H1 (cell line): ENCODE results near the gene HMGCS2. TPM values are rescaled to one million over a fixed set of nuclear protein-coding genes. Genes with fewer than 3 reads are reported as not detected.

ENCODE experiments used
- CTCF ChIA-PET: fragments of 300-600 bp; sonication (Branson Sonifier 250); formaldehyde crosslinking; loops from one replicate; lab custom pipeline; 2021; ENCODE audit not compliant: partially characterized antibody; lab: Charles Lee
- POLR2A ChIA-PET: fragments of 300-600 bp; sonication (Branson Sonifier 250); formaldehyde crosslinking; loops from one replicate; lab custom pipeline; 2021; ENCODE audit warnings: inconsistent platforms; ENCODE audit not compliant: partially characterized antibody; lab: Charles Lee
- DNase-seq, 2 experiments: peaks; one replicate each; pipeline versions ENCODE4 v3.0.0 to v3.0.0-alpha.2; 2010 to 2022; ENCODE audit warnings: low spot score in 2 of 2, low read depth in 1 of 2, mixed read lengths in 1 of 2
- FAIRE-seq: peaks from 2 replicates; lab custom pipeline; 2011; peaks lifted over from hg19 to GRCh38; lab: Jason Lieb, UNC
- H2AFZ ChIP-seq: 2 replicates; pipeline ENCODE4 v1.8.1; 2012; ENCODE audit warnings: low read length, inconsistent platforms
- H2AK5ac ChIP-seq: 2 replicates; pipeline ENCODE4 v1.6.1; 2013; ENCODE audit warnings: low read depth, low read length
- H2BK120ac ChIP-seq: replicated peaks from 2 replicates; pipeline ENCODE3; 2013; ENCODE audit warnings: low read depth, low read length, inconsistent platforms
- H2BK12ac ChIP-seq: 2 replicates; pipeline ENCODE4 v1.6.1; 2013; ENCODE audit warnings: low read depth, low read length
- H2BK15ac ChIP-seq: 2 replicates; pipeline ENCODE4 v1.6.1; 2013; ENCODE audit warnings: low read length
- H2BK20ac ChIP-seq: 2 replicates; pipeline ENCODE4 v1.6.1; 2013; ENCODE audit warnings: low read length
- H2BK5ac ChIP-seq: 2 replicates; pipeline ENCODE4 v1.6.1; 2013; ENCODE audit warnings: low read depth, low read length
- H3K14ac ChIP-seq: 2 replicates; pipeline ENCODE4 v1.6.1; 2013; ENCODE audit warnings: inconsistent platforms; ENCODE audit not compliant: insufficient read length
- H3K18ac ChIP-seq: 2 replicates; pipeline ENCODE4 v1.6.1; 2013; ENCODE audit warnings: low read length; ENCODE audit errors: extremely low read depth
- H3K23ac ChIP-seq: 2 replicates; pipeline ENCODE4 v1.6.1; 2013; ENCODE audit warnings: inconsistent platforms; ENCODE audit not compliant: insufficient read length
- H3K23me2 ChIP-seq: 2 replicates; pipeline ENCODE4 v1.6.1; 2013; ENCODE audit warnings: low read depth, low read length
- H3K27ac ChIP-seq: 2 replicates; pipeline ENCODE4 v1.6.1; 2011; ENCODE audit warnings: low read depth, low read length, inconsistent platforms
- H3K27me3 ChIP-seq, 4 experiments: replicated peaks in 1 of 4; 1 replicate in 1 of 4; 2 replicates in 3 of 4; pipeline versions ENCODE4 v1.6.1 to v1.8.1; 2011 to 2013; ENCODE audit warnings: low read length in 3 of 4, mild to moderate bottlenecking in 3 of 4, inconsistent platforms in 2 of 4, mixed read lengths in 2 of 4, moderate library complexity in 1 of 4; ENCODE audit not compliant: control insufficient read depth in 3 of 4, insufficient read depth in 3 of 4; ENCODE audit errors: extremely low read depth in 1 of 4
- H3K36me3 ChIP-seq, 4 experiments: 2 replicates each; pipeline versions ENCODE4 v1.6.1 to v1.8.1; 2011 to 2013; ENCODE audit warnings: mild to moderate bottlenecking in 4 of 4, low read length in 3 of 4, moderate library complexity in 2 of 4, control low read depth in 1 of 4, inconsistent platforms in 1 of 4; ENCODE audit not compliant: insufficient read depth in 4 of 4, control insufficient read depth in 2 of 4
- H3K4ac ChIP-seq: replicated peaks from 2 replicates; pipeline ENCODE3; 2013; ENCODE audit warnings: low read length, low read depth, mixed read lengths, inconsistent platforms; ENCODE audit not compliant: insufficient read length
- H3K4me1 ChIP-seq, 4 experiments: replicated peaks in 1 of 4; 1 replicate in 1 of 4; 2 replicates in 3 of 4; pipeline versions ENCODE4 v1.6.1 to v1.8.1; 2011 to 2013; ENCODE audit warnings: low read length in 3 of 4, inconsistent platforms in 2 of 4, mixed read lengths in 1 of 4; ENCODE audit not compliant: insufficient read depth in 4 of 4, control insufficient read depth in 3 of 4
- H3K4me2 ChIP-seq, 2 experiments: 2 replicates each; pipeline versions ENCODE4 v1.6.1 to v1.8.1; 2011 to 2013; ENCODE audit warnings: low read depth in 2 of 2, low read length in 2 of 2, control low read depth in 1 of 2, inconsistent platforms in 1 of 2, mild to moderate bottlenecking in 1 of 2; ENCODE audit not compliant: insufficient read depth in 1 of 2
- H3K4me3 ChIP-seq, 4 experiments: fragments of 200-600, 300-600 bp in 1 of 4; sonication (generic), shearing (Covaris generic), sonication (Bioruptor Twin) in 1 of 4; 2 replicates each; pipeline versions ENCODE4 v1.5.1 to v1.8.1; 2011 to 2016; ENCODE audit warnings: low read length in 4 of 4, low read depth in 3 of 4, control low read depth in 2 of 4, inconsistent platforms in 2 of 4, mild to moderate bottlenecking in 2 of 4, mixed read lengths in 1 of 4, moderate library complexity in 1 of 4; ENCODE audit not compliant: insufficient read depth in 2 of 4; ENCODE audit errors: extremely low read depth in 1 of 4
- H3K56ac ChIP-seq: replicated peaks from 2 replicates; pipeline ENCODE3; 2013; ENCODE audit warnings: low read depth, mild to moderate bottlenecking, mixed read lengths, low read length, inconsistent platforms; ENCODE audit not compliant: insufficient read length
- H3K79me1 ChIP-seq: 2 replicates; pipeline ENCODE4 v1.6.1; 2013; ENCODE audit warnings: low read depth, low read length, control low read depth
- H3K79me2 ChIP-seq, 2 experiments: 2 replicates each; pipeline versions ENCODE4 v1.6.1 to v1.8.1; 2012 to 2013; ENCODE audit warnings: low read length in 2 of 2, mild to moderate bottlenecking in 2 of 2, inconsistent platforms in 1 of 2; ENCODE audit not compliant: insufficient read depth in 2 of 2, control insufficient read depth in 1 of 2
- H3K9ac ChIP-seq, 4 experiments: replicated peaks in 1 of 4; 1 replicate in 1 of 4; 2 replicates in 3 of 4; pipeline versions ENCODE4 v1.6.1 to v1.8.1; 2011 to 2013; ENCODE audit warnings: low read depth in 3 of 4, low read length in 3 of 4, control low read depth in 2 of 4, mild to moderate bottlenecking in 2 of 4, moderate library complexity in 2 of 4, inconsistent platforms in 1 of 4; ENCODE audit errors: extremely low read depth in 1 of 4
- H3K9me3 ChIP-seq, 2 experiments: 2 replicates each; pipeline versions ENCODE4 v1.6.1 to v1.8.1; 2012 to 2013; ENCODE audit warnings: mild to moderate bottlenecking in 2 of 2, moderate library complexity in 2 of 2, control low read depth in 1 of 2, inconsistent platforms in 1 of 2, low read depth in 1 of 2, low read length in 1 of 2, mixed read lengths in 1 of 2; ENCODE audit not compliant: insufficient read depth in 2 of 2
- H4K20me1 ChIP-seq, 2 experiments: replicated peaks in 1 of 2; 2 replicates each; pipeline versions ENCODE3 to v1.8.1; 2011 to 2013; ENCODE audit warnings: inconsistent platforms in 2 of 2, low read length in 2 of 2, mild to moderate bottlenecking in 1 of 2; ENCODE audit not compliant: insufficient read depth in 2 of 2, control insufficient read depth in 1 of 2
- H4K5ac ChIP-seq: 2 replicates; pipeline ENCODE4 v1.6.1; 2013; ENCODE audit warnings: low read length, low read depth, mixed read lengths, inconsistent platforms; ENCODE audit not compliant: insufficient read length
- H4K8ac ChIP-seq: 2 replicates; pipeline ENCODE4 v1.8.0; 2013; ENCODE audit warnings: mild to moderate bottlenecking, moderate library complexity, low read length, inconsistent platforms; ENCODE audit not compliant: insufficient read depth; ENCODE audit errors: extremely low read depth
- H4K91ac ChIP-seq: replicated peaks from 2 replicates; pipeline ENCODE3; 2013; ENCODE audit warnings: low read length, mixed read lengths, inconsistent platforms; ENCODE audit not compliant: insufficient read length
- WGBS, 2 experiments: shearing (Covaris generic) in 1 of 2; methylation state at CpG; one replicate each; pipeline versions ENCODE4 v1.1.6 to v1.1.7; 2013 to 2015; ENCODE audit warnings: low lambda C conversion rate in 2 of 2, mixed read lengths in 2 of 2, inconsistent platforms in 1 of 2, low coverage in 1 of 2, missing lambda C conversion rate in 1 of 2; ENCODE audit not compliant: insufficient replicate concordance in 2 of 2, insufficient coverage in 1 of 2, insufficient read length in 1 of 2; ENCODE audit errors: extremely low coverage in 1 of 2, missing lambda C conversion rate in 1 of 2; 5-methylcytosine and 5-hydroxymethylcytosine counted together
- polyA plus RNA-seq, 7 experiments: library from polyadenylated mRNA; depleted of rRNA in 3 of 7; stranded (reverse) in 5 of 7; unstranded in 2 of 7; fragments of >200 nt in 5 of 7; fragments of 200-250 nt in 2 of 7; gene quantifications; 1 replicate in 5 of 7; 2 replicates in 1 of 7; 4 replicates in 1 of 7; pipeline versions ENCODE4 v1.2.1 to v1.2.3, GENCODE V29; 2011 to 2013; ENCODE audit warnings: missing spikeins in 2 of 7, mixed read lengths in 2 of 7
- total RNA-seq: library from RNA; stranded (reverse); fragmentation: NEBNext Ultra II Directional; extraction: Animal tissue kit (Norgen Biotek cat#: 25700); gene quantifications from 2 replicates; pipeline ENCODE4 v1.2.1, GENCODE V29; 2021

HMGCS2 gene
- total and polyA plus RNA-seq, 2 of the 8 experiments (the other 6 are each of a cell fraction or from before 2014, with no cell fraction given) = not detected

- Histone ChIP-seq H3K9ac (no peak overlapping the region), H2AK5ac (no peak overlapping the region), H4K8ac (no peak overlapping the region), H4K91ac (no peak overlapping the region), H2BK5ac (no peak overlapping the region), H3K4ac (no peak overlapping the region), H2BK20ac (no peak overlapping the region), H3K9me3 (no peaks in the 10 kb centered on the region), H3K27ac (no peak overlapping the region), H2BK12ac (no peak overlapping the region), H3K27me3 (no peaks in the 10 kb centered on the region), H3K56ac (no peak overlapping the region), H3K18ac (no peak overlapping the region), H4K20me1 (peaks cover 22% of the 10 kb centered on the region in 2 experiments), H2BK15ac (no peak overlapping the region), H2BK120ac (no peak overlapping the region), H3K23me2 (0 out of 2 replicates have a peak, but pooled peaks cover 1% of the 10 kb centered on the region), H2AFZ (no peak overlapping the region), H3K79me2 (peaks cover 0 to 8% of the 10 kb centered on the region in 2 experiments; a peak in 1 of 4 replicates), H3K36me3 (peaks cover 50 to 100% (median 87%) of the 10 kb centered on the region in 4 experiments), H3K14ac (no peak overlapping the region), H3K4me3 (no peak overlapping the region), H3K4me1 (no peaks in the 10 kb centered on the region; a peak in 1 of 7 replicates), H4K5ac (no peak overlapping the region), H3K79me1 (peaks cover 12% of the 10 kb centered on the region), H3K23ac (no peak overlapping the region), H3K4me2 (no peak overlapping the region)
- FAIRE-seq (no peak), DNase-seq (no peak)
- POLR2A ChIA-PET = interaction anchor here (1.4 to 30.7 kb wide), 4 partner anchors 3 to 112 kb away, joined by 4 to 425 read pairs (median 362); partner anchors contain the start of gene PHGDH
- CTCF ChIA-PET = interaction anchor here (0.6 to 2.1 kb wide), 7 partner anchors 9 to 146 kb away, joined by 3 to 8 read pairs (median 4); no protein-coding TSS in a partner anchor
- 96% methylated on average over 15 of the region's 16 CpGs; no CpG with 5 or more reads in 1 of the 2 experiments for WGBS, 2 experiments
These were observed 31.5 kb downstream of the HMGCS2 start for GRCh38 chr1:119737040-119737682.
